Neural cell (in vitro differentiated cells): Measurements from ENCODE around the gene PDCD4. TPM values are rescaled to one million over a fixed set of nuclear protein-coding genes. Genes with fewer than 3 reads are reported as not detected.

Experiments used
- H2AFZ ChIP-seq: fragments of 200-600, 300-800 bp; sonication (generic), shearing (Covaris generic); 2 replicates; pipeline ENCODE4 v1.6.0; 2014; ENCODE audit warnings: low read depth, mild to moderate bottlenecking, antibody characterized with exemption, low read length, moderate library complexity
- H3F3A ChIP-seq: fragments of 200-600 bp; shearing (Covaris generic); 2 replicates; pipeline ENCODE4 v1.6.1; 2016; ENCODE audit warnings: mild to moderate bottlenecking, moderate library complexity, mixed read lengths, antibody characterized with exemption, low read length; ENCODE audit not compliant: insufficient read depth, poor library complexity, severe bottlenecking
- H3K27ac ChIP-seq: fragments of 200-600, 300-800 bp; sonication (generic), shearing (Covaris generic); 2 replicates; pipeline ENCODE4 v1.5.1; 2014; ENCODE audit warnings: mild to moderate bottlenecking, low read length, moderate library complexity
- H3K27me3 ChIP-seq: fragments of 300-800, 200-600 bp; sonication (generic), shearing (Covaris generic); 2 replicates; pipeline ENCODE4 v1.6.0; 2014; ENCODE audit warnings: mild to moderate bottlenecking, low read depth, low read length, moderate library complexity; ENCODE audit not compliant: insufficient read depth
- H3K36me3 ChIP-seq: fragments of 300-800, 200-600 bp; sonication (generic), shearing (Covaris generic); 2 replicates; pipeline ENCODE4 v1.5.1; 2014; ENCODE audit warnings: mild to moderate bottlenecking, antibody characterized with exemption, low read length, moderate library complexity; ENCODE audit not compliant: insufficient read depth
- H3K4me2 ChIP-seq: fragments of 300-800, 200-600 bp; sonication (generic), shearing (Covaris generic); 2 replicates; pipeline ENCODE4 v1.6.0; 2014; ENCODE audit warnings: mild to moderate bottlenecking, low read length
- H3K4me3 ChIP-seq: fragments of 300-800, 200-600 bp; sonication (generic), shearing (Covaris generic); 2 replicates; pipeline ENCODE4 v1.5.1; 2014; ENCODE audit warnings: mild to moderate bottlenecking, low read length, moderate library complexity
- H3K79me2 ChIP-seq: fragments of 200-600 bp; shearing (Covaris generic); replicated peaks from 2 replicates; pipeline ENCODE4 v1.6.0; 2014; ENCODE audit warnings: mild to moderate bottlenecking, low read length, moderate library complexity; ENCODE audit not compliant: insufficient read depth
- H3K9ac ChIP-seq: fragments of 300-800, 200-600 bp; sonication (generic), shearing (Covaris generic); 2 replicates; pipeline ENCODE4 v1.6.1; 2016; ENCODE audit warnings: mild to moderate bottlenecking, low read length, mixed read lengths
- H3K9me2 ChIP-seq: fragments of 200-600 bp; shearing (Covaris generic); 2 replicates; pipeline ENCODE4 v1.6.1; 2016; ENCODE audit warnings: mild to moderate bottlenecking, low read length, mixed read lengths; ENCODE audit not compliant: insufficient read depth
- H3K9me3 ChIP-seq: fragments of 200-600, 300-800 bp; sonication (generic), shearing (Covaris generic); 2 replicates; pipeline ENCODE4 v1.6.1; 2016; ENCODE audit warnings: mild to moderate bottlenecking, mixed run types, low read length, moderate library complexity, mixed read lengths
- H4K20me1 ChIP-seq: fragments of 200-600 bp; shearing (Covaris generic); 2 replicates; pipeline ENCODE4 v1.6.1; 2016; ENCODE audit warnings: mild to moderate bottlenecking, mixed run types; ENCODE audit not compliant: insufficient read depth
- CTCF ChIP-seq: fragments of 450-650 bp; IDR thresholded peaks from 2 replicates; pipeline ENCODE4 v1.5.1; 2014; ENCODE audit warnings: antibody characterized with exemption, mild to moderate bottlenecking, moderate library complexity; ENCODE audit not compliant: poor library complexity, severe bottlenecking
- EP300 ChIP-seq: fragments of 450-650 bp; conservative IDR thresholded peaks from 2 replicates; pipeline ENCODE4 v1.6.1; 2014; ENCODE audit warnings: antibody characterized with exemption, mild to moderate bottlenecking, moderate library complexity; ENCODE audit not compliant: poor library complexity, severe bottlenecking
- EZH2 ChIP-seq: fragments of 200-600, 300-800 bp; shearing (Covaris generic), sonication (generic); IDR thresholded peaks from 2 replicates; pipeline ENCODE4 v1.6.1; 2014; ENCODE audit warnings: antibody characterized with exemption, low read length, borderline replicate concordance, mild to moderate bottlenecking; ENCODE audit not compliant: insufficient read depth, poor library complexity, severe bottlenecking
- MXI1 ChIP-seq: fragments of 450-650 bp; conservative IDR thresholded peaks from 2 replicates; pipeline ENCODE4 v1.6.1; 2014; ENCODE audit warnings: antibody characterized with exemption, mild to moderate bottlenecking; ENCODE audit not compliant: poor library complexity, severe bottlenecking
- POLR2AphosphoS5 ChIP-seq: IDR thresholded peaks from 2 replicates; pipeline ENCODE4 v1.6.1; 2012
- RAD21 ChIP-seq: fragments of 450-650 bp; conservative IDR thresholded peaks from 2 replicates; pipeline ENCODE4 v1.6.1; 2014; ENCODE audit warnings: antibody characterized with exemption, mild to moderate bottlenecking, moderate library complexity
- REST ChIP-seq: IDR thresholded peaks from 2 replicates; pipeline ENCODE4 v1.6.1; 2012; ENCODE audit warnings: borderline replicate concordance
- SMC3 ChIP-seq: fragments of 450-650 bp; conservative IDR thresholded peaks from 2 replicates; pipeline ENCODE4 v1.6.1; 2014; ENCODE audit warnings: antibody characterized with exemption, mild to moderate bottlenecking, moderate library complexity; ENCODE audit not compliant: poor library complexity
- TAF1 ChIP-seq: IDR thresholded peaks from 2 replicates; pipeline ENCODE4 v1.6.1; 2012; ENCODE audit warnings: low read depth
- polyA plus RNA-seq: library from polyadenylated mRNA; depleted of rRNA; stranded (reverse); fragments of >200 nt; gene quantifications from 2 replicates; pipeline ENCODE4 v1.2.3, GENCODE V29; 2014

Gene PDCD4
- polyA plus RNA-seq, 1 donor from 2014 or later = 83.5 TPM

GRCh38 chr10:110844617-110844881 lies 27.2 kb upstream of the PDCD4 start:
- H3K27ac ChIP-seq = no peak overlapping the region
- no peak overlapping the region for H3K4me2 ChIP-seq
- no peak overlapping the region for H3K4me3 ChIP-seq
- no peaks in the 10 kb centered on the region for H3K36me3 ChIP-seq
- no peaks in the 10 kb centered on the region for H3K9me3 ChIP-seq
- no peak overlapping the region for H2AFZ ChIP-seq
- H3K79me2 ChIP-seq = no peaks in the 10 kb centered on the region
- H3K27me3 ChIP-seq = no peaks in the 10 kb centered on the region
- TF ChIP-seq EP300 (no peak), MXI1 (no peak), EZH2 (no peak), POLR2AphosphoS5 (no peak), TAF1 (no peak), CTCF (no peak), SMC3 (no peak), REST (no peak), RAD21 (no peak)
- H3F3A ChIP-seq = no peaks in the 10 kb centered on the region
- no peaks in the 10 kb centered on the region for H3K9me2 ChIP-seq
- no peaks in the 10 kb centered on the region for H4K20me1 ChIP-seq
- H3K9ac ChIP-seq = no peak overlapping the region

GRCh38 chr10:110845192-110845755 lies 26.5 kb upstream of the PDCD4 start:
- Histone ChIP-seq H3K9ac (no peak overlapping the region), H2AFZ (no peak overlapping the region), H3F3A (no peaks in the 10 kb centered on the region), H3K36me3 (no peaks in the 10 kb centered on the region), H3K27me3 (no peaks in the 10 kb centered on the region), H3K9me2 (no peaks in the 10 kb centered on the region), H3K4me2 (no peak overlapping the region), H3K79me2 (no peaks in the 10 kb centered on the region), H3K4me3 (no peak overlapping the region), H4K20me1 (no peaks in the 10 kb centered on the region), H3K27ac (no peak overlapping the region), H3K9me3 (no peaks in the 10 kb centered on the region)
- TF ChIP-seq CTCF (no peak), EZH2 (no peak), MXI1 (no peak), SMC3 (no peak), EP300 (no peak), TAF1 (no peak), REST (no peak), RAD21 (no peak), POLR2AphosphoS5 (no peak)
